ENCODE data around the gene RAET1G.
"Not testable (repeated sequence)": the region's sequence is repeated elsewhere in the genome, so short reads cannot be mapped to it uniquely, and the experiment has no call there.

RAET1G gene

DNA sequence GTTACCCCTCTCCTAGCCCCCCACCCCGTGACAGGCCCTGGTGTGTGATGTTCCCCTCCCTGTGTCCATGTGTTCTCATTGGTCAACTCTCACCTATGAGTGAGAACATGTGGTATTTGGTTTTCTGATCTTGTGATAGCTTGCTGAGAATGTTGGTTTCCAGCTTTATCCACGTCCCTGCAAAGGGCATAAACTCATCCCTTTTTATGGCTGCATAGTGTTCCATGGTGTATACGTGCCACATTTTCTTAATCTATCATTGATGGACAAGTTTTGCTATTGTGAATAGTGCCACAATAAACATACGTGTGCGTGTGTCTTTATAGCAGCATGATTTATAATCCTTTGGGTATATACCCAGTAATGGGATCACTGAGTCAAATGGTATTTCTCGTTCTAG, 31.1 kb downstream of the RAET1G start:
- DNase-seq = not testable (repeated sequence)

GRCh38 chr6:149891259-149891658, 31.7 kb downstream of the RAET1G start:
- no peak for DNase-seq

GRCh38 chr6:149890629-149891045, 32.3 kb downstream of the RAET1G start:
- DNase-seq = no peak

GRCh38 chr6:149889326-149889725, 33.6 kb downstream of the RAET1G start:
- no peak for DNase-seq

DNA sequence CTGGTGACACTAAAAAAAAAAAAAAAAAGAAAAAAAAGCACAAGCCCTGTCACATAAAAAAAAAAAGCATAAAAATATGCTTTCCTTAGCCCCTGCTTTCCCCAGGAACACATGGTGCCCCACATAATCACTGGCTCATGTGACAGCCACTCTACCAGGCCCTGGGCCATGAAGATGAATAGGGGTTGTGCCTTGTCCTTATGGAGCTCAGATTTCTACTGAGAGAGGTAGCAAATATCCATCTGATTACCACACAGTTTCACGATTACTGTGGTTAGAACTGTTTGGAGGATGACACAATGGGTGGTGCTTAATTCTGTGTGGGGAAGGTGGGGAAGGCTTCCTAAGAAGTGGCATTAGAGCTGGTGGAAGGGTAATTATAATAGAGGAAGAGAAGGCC, 34.3 kb downstream of the RAET1G start:
- no peak for DNase-seq

DNA sequence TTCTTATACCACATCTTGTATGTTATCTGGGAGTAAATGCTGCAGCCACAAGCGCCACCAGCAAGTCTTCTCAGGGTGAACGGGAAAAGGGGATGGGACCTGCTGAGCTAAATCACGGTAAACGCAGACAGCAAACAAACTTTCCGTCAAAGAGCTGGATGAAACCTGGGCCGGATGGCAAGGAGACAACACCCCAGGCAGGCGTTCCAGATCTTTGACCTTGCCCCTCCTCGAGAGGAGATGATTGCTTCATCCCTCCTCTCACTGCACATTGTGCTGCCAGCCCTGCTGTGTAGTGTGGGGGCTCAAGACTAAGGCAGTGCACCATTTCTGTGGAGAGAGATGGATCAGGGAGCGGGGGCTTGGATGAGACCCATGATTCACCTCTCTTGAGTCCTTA, 34.8 kb downstream of the RAET1G start:
- no peak for DNase-seq

- no peak for DNase-seq
Observed at GRCh38 chr6:149887343-149887742, 35.6 kb downstream of the RAET1G start.

- no peak for DNase-seq
Observed at GRCh38 chr6:149885888-149886287, 37.0 kb downstream of the RAET1G start.

DNA sequence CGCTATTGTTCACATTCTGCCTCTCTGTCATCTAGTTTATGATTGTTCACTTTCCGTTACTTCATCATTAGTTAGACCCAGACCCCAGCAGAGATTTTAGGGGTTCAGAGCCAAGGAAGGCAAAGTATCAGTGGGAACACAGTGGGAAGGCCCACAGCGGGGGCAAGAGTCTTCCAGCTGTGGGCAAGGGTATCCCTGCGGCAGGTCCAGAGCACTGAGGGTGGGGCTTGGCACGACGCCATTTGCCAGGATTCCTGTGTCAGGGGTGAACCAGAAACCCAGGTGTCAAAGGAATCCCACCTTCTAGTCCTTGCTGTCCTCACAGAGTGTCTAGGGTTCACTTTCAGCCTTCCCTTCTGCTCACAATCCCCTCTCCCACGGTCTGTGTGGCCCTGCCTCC, 38.3 kb downstream of the RAET1G start:
- DNase-seq = no peak

DNA sequence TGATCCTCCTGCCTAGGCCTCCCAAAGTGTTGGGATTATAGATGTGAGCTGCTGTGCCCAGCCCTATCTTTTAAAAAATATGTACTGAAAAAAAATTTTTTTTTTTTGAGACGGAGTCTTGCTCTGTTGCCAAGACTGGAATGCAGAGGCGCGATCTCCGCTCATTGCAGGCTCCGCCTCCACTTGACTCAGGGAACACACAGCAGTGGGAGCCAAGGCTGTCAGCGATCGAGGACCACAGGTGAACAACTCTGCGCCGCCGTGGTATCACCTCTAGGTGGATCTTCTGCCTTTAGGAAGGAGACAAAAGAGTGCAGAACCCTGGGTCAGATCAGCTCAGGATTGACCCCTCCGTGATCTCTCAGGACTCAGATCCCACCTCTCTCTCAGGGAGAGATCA, 38.7 kb downstream of the RAET1G start:
- no peak for DNase-seq

DNA sequence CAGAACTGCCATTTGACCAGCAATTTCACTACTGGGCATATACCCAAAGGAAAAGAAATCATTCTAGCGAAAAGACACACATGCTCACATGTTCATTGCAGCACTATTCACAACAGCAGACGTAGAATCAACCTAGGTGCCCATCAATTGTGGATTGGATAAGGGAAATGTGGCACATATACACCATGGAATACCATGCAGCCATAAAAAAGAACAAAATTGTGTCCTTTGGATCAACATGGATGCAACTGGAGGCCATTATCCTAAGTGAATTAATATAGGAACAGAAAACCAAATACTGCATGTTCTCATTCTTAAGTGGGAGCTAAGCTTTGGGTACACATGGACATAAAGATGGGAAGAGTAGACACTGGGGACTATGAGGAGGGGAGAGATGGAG, 41.1 kb downstream of the RAET1G start:
- no peak for DNase-seq

DNA sequence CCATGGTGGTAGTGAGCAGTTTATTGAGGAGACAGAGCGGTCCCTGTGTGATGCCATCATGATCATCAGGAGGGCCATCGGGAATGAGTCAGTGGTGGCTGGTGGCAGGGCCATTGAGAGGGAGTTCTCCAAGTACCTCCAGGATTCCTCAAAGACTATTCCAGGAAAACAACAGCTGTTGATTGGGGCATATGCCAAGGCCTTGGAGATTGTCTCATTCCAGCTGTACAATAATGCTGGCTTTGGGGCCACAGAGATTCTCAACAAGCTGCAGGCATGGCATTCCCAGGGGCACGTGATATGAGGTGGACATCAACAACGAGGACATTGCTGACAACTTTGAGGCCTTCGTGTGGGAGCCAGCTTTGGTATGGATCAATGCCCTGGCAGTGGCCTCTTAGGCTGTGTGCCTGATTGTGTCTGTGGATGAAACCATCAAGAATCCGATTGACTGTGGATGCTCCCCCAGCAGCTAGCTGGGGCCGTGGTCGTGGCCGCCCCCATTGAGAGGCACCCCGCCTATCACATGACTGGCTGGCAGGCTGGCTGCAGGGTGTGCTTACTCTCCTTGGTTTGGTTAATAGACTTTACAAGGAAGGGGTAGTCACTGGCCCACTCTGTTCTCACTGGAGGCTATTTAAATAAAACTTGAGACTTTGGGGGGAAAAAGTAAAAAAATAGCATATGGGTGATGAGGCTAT, 41.7 kb downstream of the RAET1G start:
- no peak for DNase-seq

GRCh38 chr6:149877659-149878058, 45.3 kb downstream of the RAET1G start:
- DNase-seq = no peak

DNA sequence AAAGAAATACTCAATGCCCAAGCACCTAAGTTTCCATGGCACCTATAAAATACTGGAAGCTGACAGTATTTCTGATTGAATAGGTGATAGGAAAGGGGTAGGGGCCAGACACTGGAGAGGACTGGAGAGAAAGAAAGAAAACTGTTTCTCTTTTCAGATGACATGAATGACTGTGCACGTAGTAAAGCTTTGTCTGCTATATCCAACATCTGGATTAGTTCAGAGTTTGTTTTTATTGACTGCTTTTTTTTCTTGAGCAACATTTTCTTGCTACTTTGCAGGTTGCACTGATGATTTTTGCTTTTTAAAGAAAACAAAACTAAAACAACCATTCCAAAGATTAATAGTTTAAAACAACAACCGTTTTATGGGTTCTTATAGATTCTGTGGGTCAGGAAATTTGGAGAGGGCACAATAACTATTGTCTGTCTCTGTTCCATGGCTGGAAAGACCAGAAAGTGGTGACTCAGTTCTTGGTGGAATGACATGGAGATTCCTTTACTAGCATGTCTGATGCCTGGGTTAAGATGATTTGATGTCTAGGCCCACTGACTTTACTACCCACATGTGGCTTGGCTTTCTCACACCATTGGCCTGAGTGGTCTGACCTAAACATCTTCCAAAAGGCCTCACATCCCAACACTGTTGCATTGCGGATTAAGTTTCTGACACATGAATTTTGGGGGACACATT, 46.5 kb downstream of the RAET1G start:
- no peak for DNase-seq

- no peak for DNase-seq
Observed at GRCh38 chr6:149872233-149872632, 50.7 kb downstream of the RAET1G start.

GRCh38 chr6:149871182-149871581, 51.7 kb downstream of the RAET1G start:
- DNase-seq = no peak

DNA sequence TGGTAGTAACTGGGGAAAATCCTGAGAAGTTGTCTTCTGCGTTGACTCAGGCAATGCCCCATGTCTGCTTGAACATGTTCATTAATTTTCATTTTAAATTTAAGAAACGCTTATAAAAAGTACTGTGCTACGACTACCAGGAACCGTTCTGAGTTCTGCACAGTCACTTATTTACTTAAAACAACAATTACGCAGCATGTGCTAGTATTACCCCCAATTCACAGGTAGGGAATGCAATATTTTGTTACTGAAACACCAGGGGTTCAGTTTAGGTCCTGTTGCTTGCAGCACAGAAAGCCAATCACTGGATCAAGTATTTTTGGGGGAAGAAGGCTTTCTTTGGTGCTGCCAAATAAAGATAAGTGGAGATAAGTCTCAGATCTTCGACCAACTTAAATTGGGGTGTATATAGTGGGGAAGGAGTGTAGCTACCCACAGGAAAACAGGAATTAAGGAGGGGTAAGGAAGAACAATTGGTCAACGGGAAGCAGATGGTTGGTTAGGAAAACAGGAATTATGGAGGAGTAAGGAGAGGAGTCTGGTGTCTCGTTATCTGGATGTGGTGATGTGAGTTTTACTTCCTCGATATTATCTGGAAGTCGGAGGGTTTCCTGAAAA, 53.5 kb downstream of the RAET1G start:
- DNase-seq = no peak

- DNase-seq = no peak
Observed at GRCh38 chr6:149867876-149868640, 54.9 kb downstream of the RAET1G start.

Data from NCI-H82 (cell line).